Activated naive CD4-positive, alpha-beta T cell treated with anti-CD3 and anti-CD28 coated beads, Interleukin-2, amount 10 ng/mL, durations not matched to agents 7 days and 5 days (primary cell): ENCODE measurements around the gene ZFC3H1.
"Not testable (repeated sequence)": the region's sequence is repeated elsewhere in the genome, so short reads cannot be mapped to it uniquely, and the experiment has no call there.

Experiments
- CTCF ChIA-PET: fragments of 350-600 bp; sonication (Branson Sonifier 250); formaldehyde crosslinking; loops from one replicate; lab custom pipeline; 2021; ENCODE audit warnings: antibody characterized with exemption; lab: Charles Lee
- DNase-seq: peaks from one replicate; pipeline ENCODE4 v3.0.0-alpha.2; 2020
- H3K27ac Mint-ChIP-seq: one replicate; pipeline ENCODE4 v1.8.0; 2021; ENCODE audit warnings: mild to moderate bottlenecking, moderate library complexity, mixed read lengths
- H3K27me3 Mint-ChIP-seq: one replicate; pipeline ENCODE4 v1.8.0; 2021; ENCODE audit warnings: mild to moderate bottlenecking, mixed read lengths
- H3K36me3 Mint-ChIP-seq: one replicate; pipeline ENCODE4 v1.8.0; 2021; ENCODE audit warnings: mixed read lengths
- H3K4me1 Mint-ChIP-seq: one replicate; pipeline ENCODE4 v1.8.0; 2021; ENCODE audit warnings: mixed read lengths
- H3K4me3 Mint-ChIP-seq: one replicate; pipeline ENCODE4 v1.8.0; 2021; ENCODE audit warnings: mild to moderate bottlenecking, moderate library complexity, mixed read lengths
- H3K9me3 Mint-ChIP-seq: one replicate; pipeline ENCODE4 v1.8.0; 2021; ENCODE audit warnings: mixed read lengths

Gene ZFC3H1

GRCh38 chr12:71687172-71687571, 23.5 kb upstream of the ZFC3H1 start:
- CTCF ChIA-PET = interaction anchor here (0.7 to 5.4 kb wide), 5 partner anchors 10 to 60 kb away, joined by 3 to 27 read pairs (median 5); partner anchors contain the start of genes THAP2 and ZFC3H1
- not testable (repeated sequence) for H3K27me3 Mint-ChIP-seq, DNase-seq, H3K36me3 Mint-ChIP-seq, H3K9me3 Mint-ChIP-seq
- Mint-ChIP-seq H3K27ac (peak overlapping the region; percentile 36), H3K4me3 (peak overlapping the region; percentile 53), H3K4me1 (peaks cover 48% of the 10 kb centered on the region)

- Mint-ChIP-seq H3K9me3 (no peaks in the 10 kb centered on the region), H3K27me3 (no peaks in the 10 kb centered on the region), H3K4me1 (peaks cover 46% of the 10 kb centered on the region), H3K36me3 (no peaks in the 10 kb centered on the region), H3K4me3 (peak overlapping the region; percentile 82), H3K27ac (peak overlapping the region; percentile 91)
- no peak for DNase-seq
- CTCF ChIA-PET = interaction anchor here (0.7 to 5.4 kb wide), 10 partner anchors 10 to 270 kb away, joined by 3 to 27 read pairs (median 5); partner anchors contain the start of genes RAB21, THAP2 and ZFC3H1
Measured at GRCh38 chr12:71686658-71687025, 23.0 kb upstream of the ZFC3H1 start.

DNA sequence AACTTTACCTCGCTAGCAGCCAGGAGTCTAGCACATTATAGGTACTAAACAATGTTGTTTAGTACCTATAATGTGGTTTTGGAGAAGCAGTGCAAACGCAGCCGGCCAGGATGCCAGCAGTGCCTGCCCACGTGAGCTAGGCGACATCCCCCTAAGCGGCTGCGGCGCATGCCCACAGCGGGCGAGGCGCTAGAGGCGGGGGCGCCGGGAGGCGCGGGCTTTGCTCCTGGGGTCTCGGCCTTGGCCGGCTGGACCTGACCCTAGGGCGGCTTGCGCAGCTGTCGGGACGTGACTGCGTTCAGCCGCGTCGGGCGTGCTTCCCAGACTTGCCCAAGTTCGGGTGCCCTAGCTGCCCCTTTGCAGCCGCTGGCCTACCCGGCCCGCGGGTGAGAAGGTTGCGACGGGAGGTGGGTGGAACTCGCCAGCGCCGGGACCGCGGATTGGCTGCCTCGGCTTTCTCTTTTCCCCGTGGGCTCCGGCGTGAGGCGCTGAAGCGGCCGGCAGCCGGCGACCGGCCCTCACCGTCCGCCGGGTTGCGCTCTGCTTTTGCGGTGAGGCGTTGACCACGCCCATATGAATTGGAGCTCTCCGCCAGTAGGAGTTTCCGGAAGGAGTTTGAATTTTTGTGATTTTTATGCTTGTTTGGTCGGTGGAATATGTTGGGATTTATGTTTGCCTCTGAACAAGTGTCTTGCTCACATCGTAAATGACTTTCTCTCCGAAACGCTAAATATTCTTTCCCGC, 22.4 kb upstream of the ZFC3H1 start, which contains the start of gene TMEM19:
Gene TMEM19, plus strand, starts transcription at position 169 of the 744 bp plus-strand sequence. CDS start 599 bp downstream, outside the sequence.
- Mint-ChIP-seq H3K4me1 (peaks cover 46% of the 10 kb centered on the region), H3K27ac (peak within 1 kb of the TSS; percentile 91), H3K9me3 (no peaks in the 10 kb centered on the region), H3K4me3 (peak within 1 kb of the TSS; percentile 82), H3K27me3 (no peaks in the 10 kb centered on the region), H3K36me3 (no peaks in the 10 kb centered on the region)
- peak; percentile 88 for DNase-seq
- CTCF ChIA-PET = interaction anchor here (0.7 to 5.4 kb wide), 10 partner anchors 9 to 270 kb away, joined by 3 to 27 read pairs (median 5); partner anchors contain the start of genes RAB21, THAP2 and ZFC3H1

DNA sequence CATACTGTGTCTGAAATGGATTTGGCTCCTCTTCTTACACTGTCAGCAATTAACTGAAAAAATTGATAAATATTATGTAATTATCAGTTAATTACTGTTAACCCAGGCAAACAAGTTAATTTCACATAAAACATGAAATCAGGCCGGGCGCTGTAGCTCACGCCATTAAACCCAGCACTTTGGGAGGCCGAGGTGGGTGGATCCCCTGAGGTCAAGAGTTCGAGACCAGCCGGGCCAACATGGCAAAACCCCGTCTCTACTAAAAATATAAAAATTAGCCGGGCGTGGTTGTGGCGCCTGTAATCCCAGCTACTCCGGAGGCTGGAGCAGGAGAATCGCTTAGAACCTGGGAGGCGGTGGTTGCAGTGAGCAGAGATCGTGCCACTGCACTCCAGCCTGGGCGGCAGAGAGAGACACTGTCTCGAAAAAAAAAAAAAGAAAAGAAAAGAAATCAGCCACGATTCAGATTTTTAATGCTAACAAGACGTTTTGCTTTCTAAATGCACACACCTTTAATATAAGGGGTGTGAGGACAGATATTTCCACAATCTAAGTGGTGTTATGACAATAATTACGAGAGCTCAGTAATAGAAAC, 21.8 kb upstream of the ZFC3H1 start:
- no peak for DNase-seq
- peaks cover 46% of the 10 kb centered on the region for H3K4me1 Mint-ChIP-seq
- H3K9me3 Mint-ChIP-seq = no peaks in the 10 kb centered on the region
- H3K27ac Mint-ChIP-seq = peak overlapping the region; percentile 91
- H3K27me3 Mint-ChIP-seq = no peaks in the 10 kb centered on the region
- peak overlapping the region; percentile 82 for H3K4me3 Mint-ChIP-seq
- CTCF ChIA-PET = interaction anchor here (1.4 to 5.4 kb wide), 7 partner anchors 9 to 269 kb away, joined by 3 to 27 read pairs (median 8); partner anchors contain the start of genes RAB21, THAP2 and ZFC3H1
- H3K36me3 Mint-ChIP-seq = no peaks in the 10 kb centered on the region

- Mint-ChIP-seq H3K4me3 (peak overlapping the region; percentile 50), H3K27ac (no peak overlapping the region)
- CTCF ChIA-PET = interaction anchor here (0.7 to 5.4 kb wide), 3 partner anchors 20 to 72 kb away, joined by 3 to 27 read pairs (median 26); partner anchors contain the start of genes THAP2 and ZFC3H1
Measured at GRCh38 chr12:71684081-71684480, 20.4 kb upstream of the ZFC3H1 start.

DNA sequence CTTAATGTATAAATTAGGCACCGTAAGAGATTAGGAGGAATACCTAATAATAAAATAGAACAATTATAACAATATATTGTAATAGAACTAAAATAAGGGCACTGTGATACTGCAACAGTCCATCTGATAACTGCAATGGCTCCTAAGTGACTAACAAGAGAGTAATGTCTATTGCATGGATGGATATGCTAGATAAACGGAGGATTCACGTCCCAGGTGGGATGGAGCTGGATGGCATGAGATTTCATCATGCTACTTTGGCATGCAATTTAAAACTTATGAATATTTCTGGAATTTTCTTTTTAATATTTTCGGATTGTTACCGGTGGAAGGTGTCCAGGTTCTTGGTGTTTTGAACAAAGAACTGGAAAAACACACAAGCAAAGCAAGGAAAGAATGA, 20.0 kb upstream of the ZFC3H1 start:
- no peaks in the 10 kb centered on the region for H3K9me3 Mint-ChIP-seq
- no peak overlapping the region for H3K27ac Mint-ChIP-seq
- CTCF ChIA-PET = interaction anchor here (5.4 kb wide), 1 partner anchor 19 kb away, joined by 27 read pairs; the partner anchor contains the start of genes THAP2 and ZFC3H1
- no peak overlapping the region for H3K4me3 Mint-ChIP-seq
- peaks cover 36% of the 10 kb centered on the region for H3K4me1 Mint-ChIP-seq
- no peak for DNase-seq
- H3K27me3 Mint-ChIP-seq = no peaks in the 10 kb centered on the region
- H3K36me3 Mint-ChIP-seq = no peaks in the 10 kb centered on the region

More at GRCh38 chr12:71684081-71684480, 20.4 kb upstream of the ZFC3H1 start:
- no peak for DNase-seq
- H3K36me3 Mint-ChIP-seq = no peaks in the 10 kb centered on the region
- no peaks in the 10 kb centered on the region for H3K9me3 Mint-ChIP-seq
- no peaks in the 10 kb centered on the region for H3K27me3 Mint-ChIP-seq
- H3K4me1 Mint-ChIP-seq = peaks cover 41% of the 10 kb centered on the region

- H3K27me3 Mint-ChIP-seq = no peaks in the 10 kb centered on the region
- no peaks in the 10 kb centered on the region for H3K9me3 Mint-ChIP-seq
- CTCF ChIA-PET = no interaction called here
- no peak overlapping the region for H3K27ac Mint-ChIP-seq
- no peak for DNase-seq
- no peak overlapping the region for H3K4me3 Mint-ChIP-seq
- peaks cover 25% of the 10 kb centered on the region for H3K4me1 Mint-ChIP-seq
- H3K36me3 Mint-ChIP-seq = no peaks in the 10 kb centered on the region
Measured at GRCh38 chr12:71682466-71682865, 18.8 kb upstream of the ZFC3H1 start.

DNA sequence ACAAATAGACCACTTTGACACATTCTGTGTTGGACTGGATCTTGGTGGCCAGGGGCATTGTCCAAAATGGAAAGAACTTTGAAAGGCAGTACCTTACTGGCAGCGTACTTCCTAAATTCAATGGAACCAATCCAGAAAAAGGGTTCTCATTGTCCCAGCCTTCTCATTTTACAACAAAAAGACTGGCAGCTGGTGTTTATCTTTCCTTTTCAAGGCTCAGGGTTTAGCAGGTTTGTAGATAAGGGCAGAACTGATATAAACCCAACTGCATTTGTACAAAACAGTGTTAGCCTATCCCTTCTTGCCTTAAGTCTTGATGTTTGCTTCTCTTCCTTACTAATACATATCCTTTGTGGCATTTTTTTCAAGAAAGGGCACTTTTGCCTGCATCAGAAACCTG, 8.2 kb upstream of the ZFC3H1 start:
- CTCF ChIA-PET = interaction anchor here (1.1 kb wide), 1 partner anchor 16 kb away, joined by 5 read pairs; no protein-coding TSS in a partner anchor
- H3K27ac Mint-ChIP-seq = no peak overlapping the region

GRCh38 chr12:71671311-71671710, 7.7 kb upstream of the ZFC3H1 start:
- CTCF ChIA-PET = no interaction called here
- Mint-ChIP-seq H3K9me3 (no peaks in the 10 kb centered on the region), H3K27me3 (no peaks in the 10 kb centered on the region), H3K27ac (no peak overlapping the region), H3K36me3 (peaks cover 4% of the 10 kb centered on the region), H3K4me3 (no peak overlapping the region), H3K4me1 (peaks cover 8% of the 10 kb centered on the region)
- no peak for DNase-seq

More for the DNA sequence above, 8.2 kb upstream of the ZFC3H1 start:
- Mint-ChIP-seq H3K36me3 (peaks cover 4% of the 10 kb centered on the region), H3K9me3 (no peaks in the 10 kb centered on the region), H3K4me3 (no peak overlapping the region), H3K4me1 (peaks cover 7% of the 10 kb centered on the region), H3K27me3 (no peaks in the 10 kb centered on the region)
- no peak for DNase-seq

DNA sequence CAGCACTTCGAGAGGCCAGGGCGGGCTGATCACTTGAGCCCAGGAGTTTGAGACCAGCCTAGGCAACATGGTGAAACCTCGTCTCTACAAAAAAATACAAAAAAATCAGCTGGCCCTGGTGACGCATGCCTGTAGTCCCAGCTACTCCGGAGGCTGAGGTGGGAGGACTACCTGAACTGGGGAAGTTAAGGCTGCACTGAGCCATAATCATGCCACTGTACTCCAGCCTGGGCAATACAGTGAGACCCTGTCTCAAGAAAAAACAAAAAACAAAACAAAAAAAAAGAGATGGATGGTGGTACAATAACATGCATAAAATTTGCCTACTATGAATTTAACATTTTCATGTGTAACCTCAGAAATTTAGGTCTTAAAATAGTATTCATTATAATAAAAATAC, 2.6 kb upstream of the ZFC3H1 start:
- DNase-seq = no peak
- Mint-ChIP-seq H3K9me3 (no peaks in the 10 kb centered on the region), H3K27ac (peak overlapping the region; percentile 39), H3K36me3 (peaks cover 29% of the 10 kb centered on the region), H3K27me3 (peaks cover 4% of the 10 kb centered on the region), H3K4me3 (peak overlapping the region; percentile 5), H3K4me1 (peaks cover 34% of the 10 kb centered on the region)
- CTCF ChIA-PET = interaction anchor here (3.8 kb wide), 1 partner anchor 20 kb away, joined by 27 read pairs; the partner anchor contains the start of gene TMEM19

GRCh38 chr12:71665090-71665463, 1.4 kb upstream of the ZFC3H1 start:
- H3K4me3 Mint-ChIP-seq = peak overlapping the region; percentile 98
- peaks cover 41% of the 10 kb centered on the region for H3K4me1 Mint-ChIP-seq
- peaks cover 31% of the 10 kb centered on the region for H3K36me3 Mint-ChIP-seq
- no peak for DNase-seq
- H3K9me3 Mint-ChIP-seq = no peaks in the 10 kb centered on the region
- peak overlapping the region; percentile 100 for H3K27ac Mint-ChIP-seq
- H3K27me3 Mint-ChIP-seq = peaks cover 4% of the 10 kb centered on the region
- CTCF ChIA-PET = interaction anchor here (1.0 to 3.8 kb wide), 2 partner anchors 21 to 115 kb away, joined by 4 to 27 read pairs; partner anchors contain the start of gene TMEM19

GRCh38 chr12:71664411-71665089, 902 bp upstream of the ZFC3H1 start:
- Mint-ChIP-seq H3K4me1 (peaks cover 44% of the 10 kb centered on the region), H3K27me3 (peaks cover 4% of the 10 kb centered on the region), H3K4me3 (peak overlapping the region; percentile 98), H3K36me3 (peaks cover 33% of the 10 kb centered on the region), H3K9me3 (no peaks in the 10 kb centered on the region), H3K27ac (peak overlapping the region; percentile 100)
- DNase-seq = no peak
- CTCF ChIA-PET = interaction anchor here (1.0 to 3.8 kb wide), 5 partner anchors 21 to 116 kb away, joined by 3 to 27 read pairs (median 6); partner anchors contain the start of gene TMEM19

DNA sequence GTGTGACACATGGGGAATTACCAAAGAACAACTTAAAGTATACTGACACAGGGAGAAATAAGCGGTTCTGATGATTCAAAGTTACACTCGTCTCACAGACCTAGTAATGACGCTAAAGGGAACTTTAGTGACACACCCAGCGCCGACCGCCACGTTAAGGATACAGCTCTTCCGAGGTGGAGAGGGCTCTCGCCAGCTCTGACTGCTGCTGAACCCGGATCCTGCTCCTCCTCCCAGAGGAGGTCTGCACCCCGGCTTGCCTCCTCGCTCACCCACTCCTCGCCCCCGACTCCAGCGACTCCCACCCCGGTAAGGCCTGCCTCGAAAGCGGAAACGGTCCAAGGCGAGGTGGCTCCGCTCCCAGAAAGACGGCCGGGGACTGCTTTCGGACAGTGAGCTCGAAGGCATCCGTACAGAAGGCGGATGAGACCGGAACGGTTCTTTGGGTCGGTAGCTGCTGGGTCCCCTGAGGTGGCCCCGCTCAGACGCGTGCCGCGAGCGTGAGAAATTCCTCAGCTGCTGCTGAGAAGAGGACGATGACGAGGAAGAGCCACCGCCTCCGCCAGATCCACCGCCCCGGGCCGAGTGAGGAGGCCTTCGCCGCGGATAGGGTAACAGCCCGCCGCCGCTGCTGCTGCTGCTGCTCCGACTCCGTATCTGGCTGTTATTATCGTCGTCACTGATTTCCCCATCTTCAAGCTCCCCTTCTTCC, 643 bp downstream of the ZFC3H1 start:
- H3K4me1 Mint-ChIP-seq = peaks cover 56% of the 10 kb centered on the region
- CTCF ChIA-PET = interaction anchor here (1.3 to 3.8 kb wide), 4 partner anchors 23 to 88 kb away, joined by 3 to 27 read pairs (median 9); partner anchors contain the start of gene TMEM19

More for the DNA sequence above, 643 bp downstream of the ZFC3H1 start:
- peak overlapping the region; percentile 100 for H3K27ac Mint-ChIP-seq
- H3K4me3 Mint-ChIP-seq = peak overlapping the region; percentile 98
- H3K36me3 Mint-ChIP-seq = peaks cover 46% of the 10 kb centered on the region
- no peaks in the 10 kb centered on the region for H3K9me3 Mint-ChIP-seq
- peak; percentile 76 for DNase-seq
- peaks cover 4% of the 10 kb centered on the region for H3K27me3 Mint-ChIP-seq
